LNCaP clone FGC (cell line): Measurements from ENCODE around the gene OLFM1.

Experiments
- DNase-seq: peaks from one replicate; pipeline ENCODE4 v3.0.0-alpha.2; 2011; ENCODE audit warnings: low read depth
- H3K4me3 ChIP-seq: 2 replicates; pipeline ENCODE4 v1.5.1; 2011; ENCODE audit warnings: mild to moderate bottlenecking, low read depth, low read length, control low read depth
- TF ChIP-seq, protein P1 (sequence below): IDR thresholded peaks from 2 replicates; pipeline ENCODE4 v1.5.1; 2012; ENCODE audit warnings: mild to moderate bottlenecking; ENCODE audit not compliant: control insufficient read depth, insufficient read depth; ENCODE audit errors: extremely low read depth

The OLFM1 gene

DNA sequence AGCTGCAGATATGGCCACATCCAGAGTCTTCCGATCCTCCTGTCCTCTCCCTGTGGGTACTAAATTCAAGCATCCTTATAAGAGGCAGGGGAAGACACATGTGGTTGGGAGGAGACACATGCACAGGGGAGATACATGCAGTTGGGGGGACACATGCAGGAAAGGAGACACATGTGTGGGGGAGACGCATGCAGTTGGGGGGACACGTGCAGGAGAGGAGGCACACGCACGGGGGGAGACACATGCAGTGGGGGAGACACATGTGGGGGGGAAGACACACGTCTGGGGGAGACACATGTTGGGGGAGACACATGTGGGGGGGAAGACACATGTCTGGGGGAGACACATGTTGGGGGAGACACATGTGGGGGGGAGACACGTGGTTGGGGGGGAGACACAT is 21.2 kb upstream of the OLFM1 start:
- TF ChIP-seq, protein P1, sequence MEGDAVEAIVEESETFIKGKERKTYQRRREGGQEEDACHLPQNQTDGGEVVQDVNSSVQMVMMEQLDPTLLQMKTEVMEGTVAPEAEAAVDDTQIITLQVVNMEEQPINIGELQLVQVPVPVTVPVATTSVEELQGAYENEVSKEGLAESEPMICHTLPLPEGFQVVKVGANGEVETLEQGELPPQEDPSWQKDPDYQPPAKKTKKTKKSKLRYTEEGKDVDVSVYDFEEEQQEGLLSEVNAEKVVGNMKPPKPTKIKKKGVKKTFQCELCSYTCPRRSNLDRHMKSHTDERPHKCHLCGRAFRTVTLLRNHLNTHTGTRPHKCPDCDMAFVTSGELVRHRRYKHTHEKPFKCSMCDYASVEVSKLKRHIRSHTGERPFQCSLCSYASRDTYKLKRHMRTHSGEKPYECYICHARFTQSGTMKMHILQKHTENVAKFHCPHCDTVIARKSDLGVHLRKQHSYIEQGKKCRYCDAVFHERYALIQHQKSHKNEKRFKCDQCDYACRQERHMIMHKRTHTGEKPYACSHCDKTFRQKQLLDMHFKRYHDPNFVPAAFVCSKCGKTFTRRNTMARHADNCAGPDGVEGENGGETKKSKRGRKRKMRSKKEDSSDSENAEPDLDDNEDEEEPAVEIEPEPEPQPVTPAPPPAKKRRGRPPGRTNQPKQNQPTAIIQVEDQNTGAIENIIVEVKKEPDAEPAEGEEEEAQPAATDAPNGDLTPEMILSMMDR = no peak
- no peak overlapping the region for H3K4me3 ChIP-seq

DNA sequence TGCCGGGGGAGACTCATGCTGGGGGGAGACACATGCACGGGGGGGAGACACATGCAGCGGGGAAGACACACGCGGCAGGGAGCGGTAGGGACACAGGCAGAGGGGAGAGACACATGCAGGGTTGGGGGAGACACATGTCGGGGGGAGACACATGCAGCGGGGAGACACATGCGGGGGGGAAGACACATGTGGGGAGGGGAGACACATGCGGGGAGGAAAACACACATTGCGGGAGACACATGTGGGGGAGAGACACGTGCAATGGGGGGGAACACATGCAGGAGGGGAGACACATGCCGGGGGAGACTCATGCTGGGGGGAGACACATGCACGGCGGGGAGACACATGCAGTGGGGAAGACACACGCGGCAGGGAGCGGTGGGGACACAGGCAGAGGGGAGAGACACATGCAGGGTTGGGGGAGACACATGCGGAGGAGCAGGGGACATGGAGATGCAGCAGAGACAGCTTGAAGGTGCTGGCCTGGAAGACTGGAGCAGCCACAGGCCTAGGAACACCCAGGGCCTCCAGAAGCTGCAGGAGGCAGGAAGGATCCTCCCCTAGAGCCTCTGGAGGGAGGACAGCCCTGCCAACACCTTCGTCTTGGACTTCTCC is 20.3 kb upstream of the OLFM1 start:
- no peak overlapping the region for H3K4me3 ChIP-seq
- TF ChIP-seq, protein P1 = no peak

More for the DNA sequence above, 21.2 kb upstream of the OLFM1 start:
- no peak for DNase-seq

GRCh38 chr9:135068776-135069415 is 18.6 kb upstream of the OLFM1 start:
- no peak overlapping the region for H3K4me3 ChIP-seq
- TF ChIP-seq, protein P1 = no peak
- DNase-seq = no peak

More for the DNA sequence above, 20.3 kb upstream of the OLFM1 start:
- no peak for DNase-seq

DNA sequence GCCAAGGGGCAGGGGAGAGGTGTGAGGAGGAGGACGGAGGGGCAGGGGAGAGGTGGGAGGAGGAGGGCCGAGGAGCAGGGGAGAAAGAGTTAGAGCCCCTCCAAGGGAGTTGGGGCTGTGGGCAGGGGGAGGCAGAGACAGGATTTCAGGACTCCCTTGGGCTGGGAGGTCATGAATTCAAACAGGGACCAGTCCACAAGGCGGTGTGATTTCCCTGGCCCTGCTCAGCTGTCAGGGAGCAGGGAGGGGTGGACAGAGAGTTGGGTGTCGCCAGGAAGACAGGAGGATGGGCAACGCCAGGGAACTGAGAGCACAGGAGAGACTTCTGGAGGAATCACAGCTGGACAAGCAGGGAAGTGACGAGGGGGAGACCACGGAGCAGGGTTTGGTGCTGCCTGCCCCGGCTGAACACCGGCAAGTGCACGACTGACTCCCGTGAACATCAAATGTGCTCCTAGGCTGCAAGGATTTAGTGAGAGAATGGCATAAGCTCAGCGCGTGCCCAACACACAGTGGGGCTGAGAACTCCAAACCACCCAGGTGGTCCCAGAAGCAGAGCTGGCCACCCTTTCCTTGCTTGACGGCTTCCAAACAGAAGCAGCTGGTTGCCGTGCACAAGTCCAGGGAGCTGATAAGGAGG is 17.8 kb upstream of the OLFM1 start:
- no peak overlapping the region for H3K4me3 ChIP-seq
- DNase-seq = no peak
- TF ChIP-seq, protein P1 = no peak

DNA sequence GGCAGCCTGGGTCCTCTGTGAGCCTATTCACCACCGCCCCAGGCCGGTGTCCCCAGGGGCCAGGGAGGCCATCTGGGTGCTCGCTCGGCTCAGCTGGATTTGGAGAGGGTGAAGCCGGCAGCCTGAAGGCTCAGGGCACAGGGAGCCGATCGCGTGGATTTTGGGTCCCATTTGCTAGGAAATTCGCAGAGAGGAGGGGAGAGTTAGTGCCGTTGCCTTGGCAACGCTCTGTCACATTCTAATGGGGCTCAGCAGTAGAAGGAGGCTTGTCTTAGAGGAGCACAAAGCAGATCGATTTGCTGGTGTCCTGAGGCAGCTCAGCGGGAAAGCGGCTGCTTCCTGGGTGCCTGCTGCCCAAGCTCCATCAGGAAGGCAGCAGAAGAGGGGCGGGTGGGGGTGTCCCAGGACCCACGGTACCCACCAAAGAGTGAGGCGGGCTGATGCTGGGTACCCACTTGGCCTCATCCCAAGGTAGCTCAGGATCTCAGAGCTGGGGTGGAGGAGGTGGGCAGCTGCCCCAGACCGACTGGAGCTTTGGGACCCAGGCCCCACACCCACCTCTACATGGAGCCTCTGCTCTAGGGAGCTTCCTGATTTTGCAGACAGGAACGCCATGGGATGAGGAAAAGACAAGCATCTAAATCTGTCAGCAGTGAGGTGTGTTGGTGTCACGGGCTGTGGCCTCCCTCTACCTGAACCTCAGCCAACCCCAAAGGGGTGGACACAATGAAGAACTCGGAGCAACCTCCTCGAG is 17.1 kb upstream of the OLFM1 start:
- H3K4me3 ChIP-seq = no peak overlapping the region
- TF ChIP-seq, protein P1 = no peak
- no peak for DNase-seq

DNA sequence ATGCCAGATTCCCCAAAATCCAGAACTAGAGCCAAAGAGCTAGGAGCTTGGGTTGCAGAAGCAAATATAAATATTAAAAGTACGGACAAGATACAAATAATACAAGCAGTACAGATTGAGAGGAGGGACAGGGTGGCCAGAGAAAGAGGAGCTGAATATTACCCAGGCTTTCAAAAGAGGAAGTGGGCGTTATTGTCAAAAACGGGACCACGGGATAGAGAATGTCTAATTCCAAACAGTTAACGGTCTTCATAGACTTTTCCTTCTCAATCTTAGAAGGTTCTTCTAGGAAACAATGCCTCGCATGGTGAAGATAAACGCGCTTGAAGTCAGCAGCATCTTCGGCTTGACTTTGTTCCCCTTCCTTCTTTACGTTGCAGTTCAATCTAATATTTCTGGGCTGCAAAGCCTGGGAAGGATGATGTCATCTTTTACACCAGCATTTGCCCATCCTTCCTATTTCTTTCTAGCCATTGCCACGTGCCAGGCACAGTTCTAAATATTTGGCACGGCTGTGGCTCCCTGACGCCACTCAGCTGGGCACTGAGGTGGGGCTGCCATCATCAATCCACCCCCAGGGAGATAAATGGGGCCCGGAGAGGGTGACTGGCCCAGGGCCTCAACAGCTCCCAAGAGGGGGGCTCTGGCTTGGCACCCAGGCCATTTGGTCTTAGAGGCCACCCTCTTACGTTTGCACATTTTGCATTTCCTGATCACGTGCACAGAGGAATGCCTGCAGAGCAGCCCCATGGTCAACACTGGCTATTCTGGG is 16.3 kb upstream of the OLFM1 start:
- no peak overlapping the region for H3K4me3 ChIP-seq
- no peak for DNase-seq
- TF ChIP-seq, protein P1 = no peak
